ENCODE data around the gene ERVFRD-1. TPM values are rescaled to one million over a fixed set of nuclear protein-coding genes. Genes with fewer than 3 reads are reported as not detected.
A peak's percentile ranks its signal among the peaks of the same experiment; 100 is the strongest.
"Not testable (repeated sequence)": the region's sequence is repeated elsewhere in the genome, so short reads cannot be mapped to it uniquely, and the experiment has no call there.

Gene ERVFRD-1
- total and polyA plus RNA-seq, 11 donors = 0.07 to 0.18 (median 0.08) TPM; not detected in 8

DNA sequence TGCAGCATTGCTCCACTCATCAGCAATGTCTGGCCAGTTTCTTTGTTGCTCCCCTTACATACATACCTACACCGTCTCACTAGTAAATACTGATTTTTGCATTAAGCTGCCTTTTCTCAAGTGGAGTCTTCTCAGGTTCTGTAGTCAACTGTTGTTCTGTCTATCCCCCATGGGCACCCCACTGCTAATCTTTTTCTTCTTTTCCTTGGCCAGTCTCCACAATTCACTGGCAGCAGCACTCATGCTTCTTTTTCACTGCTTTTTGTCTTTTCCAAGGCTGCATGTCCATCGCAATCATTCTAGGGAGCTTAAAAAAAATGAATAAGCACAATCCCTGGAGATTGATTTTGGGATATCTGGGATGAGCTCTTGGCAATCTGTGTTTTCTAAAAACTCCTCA, 10.3 kb upstream of the ERVFRD-1 start:
- Histone ChIP-seq H3K27me3 (no peaks in the 10 kb centered on the region), H3K4me3 (no peak overlapping the region), H3K4me1 (peaks cover 0 to 29% (median 8%) of the 10 kb centered on the region in 12 donors), H3K36me3 (no peaks in the 10 kb centered on the region), H3K9me3 (no peaks in the 10 kb centered on the region), H3K27ac (no peak overlapping the region)
- TF ChIP-seq CTCF (IDR thresholded peaks at IDR 0.05) = no peak
- no peak for TF ChIP-seq POLR2A (IDR thresholded peaks at IDR 0.05)
- intact Hi-C loops (cut with DNase I) = no loop called here
- WGBS, 4 donors = 63 to 72% (median 67%) methylated on average over 2 of the region's 2 CpGs
- DNase-seq = no peak
- ATAC-seq = no peak

DNA sequence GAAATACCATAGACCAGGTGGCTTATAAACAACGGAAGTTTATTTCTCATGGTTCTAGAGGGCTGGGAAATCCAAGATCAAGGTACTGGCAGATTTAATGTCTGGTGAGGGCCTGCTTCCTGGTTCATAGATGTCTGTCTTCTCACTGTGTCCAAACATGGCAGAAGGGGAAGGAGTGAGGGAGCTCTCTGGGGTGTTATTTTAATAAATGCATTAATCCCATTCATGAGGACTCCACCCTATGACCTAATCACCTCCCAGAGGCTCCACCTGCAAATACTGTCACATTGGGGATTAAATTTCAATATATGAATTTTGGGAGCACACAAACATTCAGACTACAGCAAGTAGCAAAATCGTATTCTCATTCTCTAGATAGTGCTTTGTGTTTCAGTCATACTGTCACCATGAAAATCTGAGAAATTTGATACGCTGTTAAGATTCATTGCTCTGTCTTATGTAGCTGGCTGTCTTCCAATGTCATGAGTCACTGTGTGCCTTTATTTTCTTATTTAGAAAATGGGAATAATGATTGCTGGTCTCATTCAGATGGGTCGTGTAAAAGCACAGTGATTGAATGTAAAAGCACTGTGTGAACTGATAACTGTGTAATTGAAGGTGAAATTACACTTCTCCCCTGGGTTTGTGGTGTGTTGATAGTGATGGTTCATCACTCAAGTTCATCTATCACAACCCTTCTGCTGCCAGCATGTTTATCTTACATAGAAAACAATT, 8.9 kb upstream of the ERVFRD-1 start:
- intact Hi-C loops (cut with DNase I) = no loop called here
- Histone ChIP-seq H3K27me3 (no peaks in the 10 kb centered on the region), H3K4me1 (peaks cover 0 to 29% (median 8%) of the 10 kb centered on the region in 12 donors), H3K4me3 (no peak overlapping the region), H3K27ac (no peak overlapping the region), H3K9me3 (no peaks in the 10 kb centered on the region), H3K36me3 (no peaks in the 10 kb centered on the region)
- ATAC-seq (no peak), DNase-seq (no peak)
- WGBS, 4 donors = 76 to 84% (median 77%) methylated on average over 4 of the region's 4 CpGs
- TF ChIP-seq CTCF (IDR thresholded peaks at IDR 0.05) (no peak), POLR2A (IDR thresholded peaks at IDR 0.05) (no peak)

DNA sequence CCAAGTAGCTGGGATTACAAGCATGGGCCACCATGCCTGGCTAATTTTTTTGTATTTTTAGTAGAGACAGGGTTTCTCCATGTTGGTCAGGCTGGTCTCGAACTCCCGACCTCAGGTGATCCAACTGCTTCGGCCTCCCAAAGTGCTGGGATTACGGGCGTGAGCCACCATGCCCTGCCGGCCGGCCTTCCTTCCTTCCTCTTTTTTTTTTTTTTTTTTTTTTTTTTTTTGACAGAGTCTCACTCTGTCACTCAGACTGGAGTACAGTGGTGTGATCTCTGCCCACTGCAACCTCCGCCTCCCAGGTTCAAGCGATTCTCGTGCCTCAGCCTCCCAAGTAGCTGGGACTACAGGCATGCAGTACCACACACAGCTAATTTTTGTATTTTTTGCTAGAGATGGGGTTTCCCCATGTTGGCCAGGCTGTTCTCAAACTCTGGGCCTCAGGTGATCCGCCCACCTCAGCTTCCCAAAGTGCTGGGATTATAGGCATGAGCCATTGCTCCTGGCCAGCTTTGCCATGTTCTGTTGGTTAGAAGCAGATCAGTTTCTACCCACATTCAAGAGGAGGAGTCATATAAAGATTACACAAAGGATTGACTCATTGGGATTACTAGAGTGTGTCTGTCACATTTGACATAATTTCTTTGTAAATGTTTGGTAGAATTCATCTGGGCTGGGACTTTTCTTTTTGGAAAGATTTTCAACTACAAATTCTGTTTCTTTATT, 4.4 kb upstream of the ERVFRD-1 start:
- H3K4me3 ChIP-seq; DNase-seq; H3K36me3 ChIP-seq; intact Hi-C loops (cut with DNase I); H3K27ac ChIP-seq; H3K9me3 ChIP-seq; H3K27me3 ChIP-seq: not testable (repeated sequence)
- ATAC-seq = peak in 1 of 4 donors; percentile 26
- H3K4me1 ChIP-seq = peaks cover 0 to 22% (median 5%) of the 10 kb centered on the region in 12 donors
- WGBS, 4 donors = 82 to 95% (median 89%) methylated on average over 7 to 11 of the region's 11 CpGs

DNA sequence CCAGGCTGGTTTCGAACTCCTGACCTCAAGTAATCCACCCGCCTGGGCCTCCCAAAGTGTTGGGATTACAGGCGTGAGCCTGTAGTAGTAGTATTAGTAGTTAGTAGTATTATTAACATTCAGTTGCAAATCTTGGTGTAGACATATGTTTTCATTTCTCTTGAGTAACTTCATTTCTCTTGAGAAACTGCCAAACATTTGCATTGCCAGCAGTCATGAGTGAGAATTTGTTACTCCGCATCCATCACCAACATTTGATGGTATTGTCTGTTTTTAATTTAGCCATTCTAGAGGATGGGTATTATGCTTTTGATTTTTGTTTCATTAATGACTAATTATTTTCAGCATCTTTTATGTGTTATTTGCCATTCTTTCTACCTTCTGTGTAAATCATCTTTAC, 1.5 kb upstream of the ERVFRD-1 start:
- Histone ChIP-seq H3K27ac (no peak overlapping the region), H3K36me3 (no peaks in the 10 kb centered on the region), H3K4me1 (peaks cover 0 to 15% (median 0%) of the 10 kb centered on the region in 12 donors), H3K4me3 (no peak overlapping the region), H3K9me3 (no peaks in the 10 kb centered on the region), H3K27me3 (no peaks in the 10 kb centered on the region)
- 94 to 96% (median 96%) methylated on average over 4 of the region's 4 CpGs for WGBS, 4 donors
- ATAC-seq = no peak
- TF ChIP-seq POLR2A (IDR thresholded peaks at IDR 0.05) (no peak), CTCF (IDR thresholded peaks at IDR 0.05) (no peak)
- intact Hi-C loops (cut with DNase I) = no loop called here
- DNase-seq = no peak
